ENCODE results near the gene LTBP3.

DNA sequence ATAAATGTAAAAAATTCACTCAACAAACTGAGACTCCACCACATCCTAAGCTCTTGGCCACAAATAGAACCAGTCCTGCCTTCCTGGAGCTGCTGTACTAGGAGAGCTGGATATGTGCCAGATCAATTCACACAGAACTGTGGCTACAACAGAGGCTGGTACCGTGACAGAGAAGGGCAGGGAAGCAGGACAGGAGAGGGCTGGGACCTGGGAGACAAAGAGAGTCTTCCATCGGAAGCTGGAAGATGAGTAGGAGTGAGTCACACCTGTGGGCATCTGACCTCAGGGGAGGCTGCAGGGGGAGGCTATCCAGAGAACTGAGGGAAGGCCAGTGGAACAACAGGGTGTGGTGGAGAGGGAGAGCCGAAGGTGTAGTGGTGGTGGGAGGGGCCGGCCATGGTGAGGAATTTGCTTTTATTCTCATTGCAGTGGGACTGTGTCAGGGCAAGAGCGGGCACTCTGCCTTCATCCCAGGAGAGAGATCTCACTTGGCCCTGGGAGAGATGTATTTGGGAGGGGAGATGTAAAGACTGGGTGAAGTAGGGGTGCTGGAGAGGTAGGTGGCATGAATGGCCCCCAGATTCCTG lies 1.9 kb upstream of the LTBP3 start:
- no peak for TF ChIP-seq ZFP41 (tag by site-specific recombination; IDR thresholded peaks at IDR 0.05; ENCODE audit: borderline replicate concordance)
- TF ChIP-seq, protein P1, sequence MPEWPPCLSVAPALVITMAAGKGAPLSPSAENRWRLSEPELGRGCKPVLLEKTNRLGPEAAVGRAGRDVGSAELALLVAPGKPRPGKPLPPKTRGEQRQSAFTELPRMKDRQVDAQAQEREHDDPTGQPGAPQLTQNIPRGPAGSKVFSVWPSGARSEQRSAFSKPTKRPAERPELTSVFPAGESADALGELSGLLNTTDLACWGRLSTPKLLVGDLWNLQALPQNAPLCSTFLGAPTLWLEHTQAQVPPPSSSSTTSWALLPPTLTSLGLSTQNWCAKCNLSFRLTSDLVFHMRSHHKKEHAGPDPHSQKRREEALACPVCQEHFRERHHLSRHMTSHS (tag by site-specific recombination; IDR thresholded peaks at IDR 0.05), result no peak
- TF ChIP-seq ZXDB (tag by site-specific recombination; IDR thresholded peaks at IDR 0.05), result no peak
- no peak for TF ChIP-seq ZNF558 (tag by site-specific recombination; IDR thresholded peaks at IDR 0.05)
- peak; percentile 77 for TF ChIP-seq GLIS1 (tag by site-specific recombination; IDR thresholded peaks at IDR 0.05)

Measured in HEK293 (cell line).